Activated CD8-positive, alpha-beta memory T cell treated with anti-CD3 and anti-CD28 coated beads for 1 hour (primary cell): ENCODE results near the gene DSG3.

Experiments used
- DNase-seq, 2 donors: peaks; one replicate each; pipeline ENCODE4 v3.0.0-alpha.2; 2020; ENCODE audit warnings: low read depth in 1 of 2; ENCODE audit errors: extremely low read depth in 1 of 2

DSG3 gene

GRCh38 chr18:31447530-31448191 lies at the start of gene DSG3:
TSS of gene DSG3 (plus strand) at chr18:31447741. CDS start at chr18:31447878, 137 bp downstream.
- DNase-seq = no peak

- DNase-seq = no peak
Observed at GRCh38 chr18:31398191-31398590, 49.4 kb upstream of the DSG3 start.

- DNase-seq = no peak
Observed at GRCh38 chr18:31399306-31400032, 48.1 kb upstream of the DSG3 start.

GRCh38 chr18:31401156-31402025 lies 46.1 kb upstream of the DSG3 start:
- no peak for DNase-seq

GRCh38 chr18:31402026-31402373 lies 45.5 kb upstream of the DSG3 start:
- no peak for DNase-seq

GRCh38 chr18:31403409-31403808 lies 44.1 kb upstream of the DSG3 start:
- no peak for DNase-seq

- DNase-seq = no peak
Observed at GRCh38 chr18:31407649-31408048, 39.9 kb upstream of the DSG3 start.

- DNase-seq = no peak
Observed at GRCh38 chr18:31409276-31409675, 38.3 kb upstream of the DSG3 start.

- DNase-seq = no peak
Observed at GRCh38 chr18:31410716-31411483, 36.6 kb upstream of the DSG3 start.

- no peak for DNase-seq
Observed at GRCh38 chr18:31413137-31413536, 34.4 kb upstream of the DSG3 start.

GRCh38 chr18:31417850-31418249 lies 29.7 kb upstream of the DSG3 start:
- no peak for DNase-seq

GRCh38 chr18:31419457-31419932 lies 28.0 kb upstream of the DSG3 start:
- no peak for DNase-seq

GRCh38 chr18:31420032-31420431 lies 27.5 kb upstream of the DSG3 start:
- no peak for DNase-seq

GRCh38 chr18:31420524-31420923 lies 27.0 kb upstream of the DSG3 start:
- DNase-seq = no peak

GRCh38 chr18:31424383-31424988 lies 23.1 kb upstream of the DSG3 start:
- DNase-seq = no peak

- no peak for DNase-seq
Observed at GRCh38 chr18:31426021-31426420, 21.5 kb upstream of the DSG3 start.

- no peak for DNase-seq
Observed at GRCh38 chr18:31426871-31427406, 20.6 kb upstream of the DSG3 start.

- DNase-seq = no peak
Observed at GRCh38 chr18:31428211-31428610, 19.3 kb upstream of the DSG3 start.

GRCh38 chr18:31429623-31430022 lies 17.9 kb upstream of the DSG3 start:
- DNase-seq = no peak

- no peak for DNase-seq
Observed at GRCh38 chr18:31430072-31430471, 17.5 kb upstream of the DSG3 start.
